ENCODE data around the gene OPTC.

The OPTC gene

DNA sequence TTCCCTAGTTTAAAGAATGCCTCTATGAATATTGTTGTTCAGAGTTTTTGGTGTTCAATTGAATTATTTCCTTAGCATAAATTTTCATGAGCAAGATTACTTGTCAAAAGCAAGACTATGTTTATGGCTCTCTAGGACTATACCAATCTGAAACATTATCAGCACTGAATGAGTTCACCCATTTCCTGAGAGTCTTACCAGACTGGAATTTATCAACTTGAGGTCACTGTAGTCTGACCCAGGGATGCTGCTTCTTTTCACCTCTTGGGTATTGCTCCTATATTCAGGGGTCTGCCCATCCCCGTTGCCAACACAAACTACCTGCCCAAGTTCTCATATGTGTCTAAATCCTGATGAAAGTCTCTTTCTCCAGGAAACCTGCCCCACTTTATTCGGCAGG, 42.6 kb downstream of the OPTC start:
- Histone ChIP-seq H3K4me2 (ENCODE audit: low read depth, low read length, poor library complexity, severe bottlenecking) (no peak overlapping the region), H3K9me2 (replicated peaks; ENCODE audit: low read depth, low read length) (no peaks in the 10 kb centered on the region), H4K20me1 (ENCODE audit: insufficient read depth, low read length, poor library complexity, severe bottlenecking) (no peaks in the 10 kb centered on the region), H3K79me2 (ENCODE audit: insufficient read depth, low read length) (no peaks in the 10 kb centered on the region), H3K9me3 (ENCODE audit: insufficient read depth, low read depth, low read length) (no peaks in the 10 kb centered on the region), H3F3A (ENCODE audit: low read depth) (no peaks in the 10 kb centered on the region), H3K4me3 (ENCODE audit: low read length, poor library complexity, severe bottlenecking) (no peak overlapping the region), H3K27me3 (ENCODE audit: insufficient read depth, low read length, poor library complexity, severe bottlenecking) (no peaks in the 10 kb centered on the region), H3K4me1 (ENCODE audit: insufficient read depth, low read length, poor library complexity, severe bottlenecking) (no peaks in the 10 kb centered on the region), H2AFZ (ENCODE audit: low read length) (no peak overlapping the region), H3K36me3 (ENCODE audit: insufficient read depth, low read length) (no peaks in the 10 kb centered on the region), H3K9ac (ENCODE audit: low read depth, low read length, poor library complexity, severe bottlenecking) (no peak overlapping the region)
- TF ChIP-seq, protein P1, sequence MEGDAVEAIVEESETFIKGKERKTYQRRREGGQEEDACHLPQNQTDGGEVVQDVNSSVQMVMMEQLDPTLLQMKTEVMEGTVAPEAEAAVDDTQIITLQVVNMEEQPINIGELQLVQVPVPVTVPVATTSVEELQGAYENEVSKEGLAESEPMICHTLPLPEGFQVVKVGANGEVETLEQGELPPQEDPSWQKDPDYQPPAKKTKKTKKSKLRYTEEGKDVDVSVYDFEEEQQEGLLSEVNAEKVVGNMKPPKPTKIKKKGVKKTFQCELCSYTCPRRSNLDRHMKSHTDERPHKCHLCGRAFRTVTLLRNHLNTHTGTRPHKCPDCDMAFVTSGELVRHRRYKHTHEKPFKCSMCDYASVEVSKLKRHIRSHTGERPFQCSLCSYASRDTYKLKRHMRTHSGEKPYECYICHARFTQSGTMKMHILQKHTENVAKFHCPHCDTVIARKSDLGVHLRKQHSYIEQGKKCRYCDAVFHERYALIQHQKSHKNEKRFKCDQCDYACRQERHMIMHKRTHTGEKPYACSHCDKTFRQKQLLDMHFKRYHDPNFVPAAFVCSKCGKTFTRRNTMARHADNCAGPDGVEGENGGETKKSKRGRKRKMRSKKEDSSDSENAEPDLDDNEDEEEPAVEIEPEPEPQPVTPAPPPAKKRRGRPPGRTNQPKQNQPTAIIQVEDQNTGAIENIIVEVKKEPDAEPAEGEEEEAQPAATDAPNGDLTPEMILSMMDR (conservative IDR thresholded peaks at IDR 0.05; ENCODE audit: low read length), result no peak
- no peak for TF ChIP-seq EZH2phosphoT487 (IDR thresholded peaks at IDR 0.05; ENCODE audit: borderline replicate concordance)

DNA sequence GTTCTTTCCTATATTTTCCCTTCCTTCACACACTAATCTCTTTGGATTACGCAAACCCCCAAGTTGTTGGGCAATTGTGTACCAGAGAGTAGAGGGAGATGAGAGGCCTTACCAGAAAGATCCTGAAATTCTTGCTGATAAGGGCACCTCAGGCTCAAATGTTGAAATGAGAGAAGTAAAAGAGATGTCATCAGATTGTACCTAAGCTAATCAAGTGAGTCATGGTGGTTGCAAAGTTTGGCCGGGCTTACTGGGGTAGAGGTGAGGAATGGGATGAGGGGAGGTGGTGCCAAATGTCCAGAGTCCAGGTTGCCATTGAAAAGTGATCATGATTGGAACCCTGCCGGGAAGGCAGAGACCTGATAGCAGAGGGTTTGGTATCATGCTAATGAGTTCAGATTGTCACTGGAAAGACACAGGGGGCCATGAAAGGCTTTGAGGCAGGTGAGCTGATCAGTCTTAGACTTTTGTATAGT, 43.1 kb downstream of the OPTC start:
- no peak overlapping the region for H3K4me3 ChIP-seq (ENCODE audit: low read length, poor library complexity, severe bottlenecking)
- TF ChIP-seq EZH2phosphoT487 (IDR thresholded peaks at IDR 0.05; ENCODE audit: borderline replicate concordance), result no peak
- TF ChIP-seq, protein P1 (conservative IDR thresholded peaks at IDR 0.05; ENCODE audit: low read length), result no peak

DNA sequence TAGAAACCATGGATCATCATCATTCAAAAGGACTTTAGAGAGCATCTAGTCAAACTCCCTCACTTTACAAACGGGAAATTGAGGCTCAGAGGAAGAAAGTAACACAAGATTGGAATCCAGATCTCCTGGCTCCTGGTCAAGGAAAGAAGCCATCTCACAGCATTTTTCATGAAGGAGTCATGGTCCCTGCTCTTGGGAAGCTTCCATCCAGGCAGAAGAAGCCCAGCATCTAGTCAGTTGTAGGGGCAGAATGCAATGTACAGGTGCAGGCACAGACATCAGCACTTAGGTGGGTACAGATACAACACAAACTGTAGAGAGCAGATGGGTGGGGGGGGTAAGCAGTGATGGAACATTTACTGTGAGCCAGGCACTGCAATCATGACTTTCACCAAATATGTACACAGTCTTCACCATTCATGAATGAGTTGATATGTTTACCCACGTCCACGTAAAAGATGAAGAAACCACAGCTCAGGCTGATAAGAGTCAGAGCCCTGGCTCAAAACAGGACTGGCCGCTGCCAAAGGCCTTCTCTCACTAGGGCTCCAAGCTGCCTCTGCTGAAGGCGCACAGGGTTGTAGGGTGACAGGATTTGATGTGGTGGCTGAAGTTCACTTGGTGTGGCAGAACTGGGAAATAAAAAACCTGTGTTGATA, 44.0 kb downstream of the OPTC start:
- no peaks in the 10 kb centered on the region for H3F3A ChIP-seq (ENCODE audit: low read depth)
- no peak overlapping the region for H3K4me3 ChIP-seq (ENCODE audit: low read length, poor library complexity, severe bottlenecking)
- no peaks in the 10 kb centered on the region for H3K4me1 ChIP-seq (ENCODE audit: insufficient read depth, low read length, poor library complexity, severe bottlenecking)
- no peaks in the 10 kb centered on the region for H3K36me3 ChIP-seq (ENCODE audit: insufficient read depth, low read length)
- H3K9me2 ChIP-seq (replicated peaks; ENCODE audit: low read depth, low read length), result no peaks in the 10 kb centered on the region
- H3K79me2 ChIP-seq (ENCODE audit: insufficient read depth, low read length), result no peaks in the 10 kb centered on the region
- H3K9ac ChIP-seq (ENCODE audit: low read depth, low read length, poor library complexity, severe bottlenecking), result no peak overlapping the region
- H3K9me3 ChIP-seq (ENCODE audit: insufficient read depth, low read depth, low read length), result no peaks in the 10 kb centered on the region
- H2AFZ ChIP-seq (ENCODE audit: low read length), result no peak overlapping the region
- H4K20me1 ChIP-seq (ENCODE audit: insufficient read depth, low read length, poor library complexity, severe bottlenecking), result no peaks in the 10 kb centered on the region
- TF ChIP-seq, protein P1 (conservative IDR thresholded peaks at IDR 0.05; ENCODE audit: low read length), result no peak
- TF ChIP-seq EZH2phosphoT487 (IDR thresholded peaks at IDR 0.05; ENCODE audit: borderline replicate concordance), result no peak
- no peaks in the 10 kb centered on the region for H3K27me3 ChIP-seq (ENCODE audit: insufficient read depth, low read length, poor library complexity, severe bottlenecking)
- H3K4me2 ChIP-seq (ENCODE audit: low read depth, low read length, poor library complexity, severe bottlenecking), result no peak overlapping the region

More for the DNA sequence above, 43.1 kb downstream of the OPTC start:
- Histone ChIP-seq H3K9me3 (ENCODE audit: insufficient read depth, low read depth, low read length) (no peaks in the 10 kb centered on the region), H2AFZ (ENCODE audit: low read length) (no peak overlapping the region), H3K4me1 (ENCODE audit: insufficient read depth, low read length, poor library complexity, severe bottlenecking) (no peaks in the 10 kb centered on the region), H3K36me3 (ENCODE audit: insufficient read depth, low read length) (no peaks in the 10 kb centered on the region), H3K4me2 (ENCODE audit: low read depth, low read length, poor library complexity, severe bottlenecking) (no peak overlapping the region), H3K9me2 (replicated peaks; ENCODE audit: low read depth, low read length) (no peaks in the 10 kb centered on the region), H3K27me3 (ENCODE audit: insufficient read depth, low read length, poor library complexity, severe bottlenecking) (no peaks in the 10 kb centered on the region), H3F3A (ENCODE audit: low read depth) (no peaks in the 10 kb centered on the region), H3K79me2 (ENCODE audit: insufficient read depth, low read length) (no peaks in the 10 kb centered on the region), H3K9ac (ENCODE audit: low read depth, low read length, poor library complexity, severe bottlenecking) (no peak overlapping the region), H4K20me1 (ENCODE audit: insufficient read depth, low read length, poor library complexity, severe bottlenecking) (no peaks in the 10 kb centered on the region)
